DMS114 treated with DMSO at 0.1 percent for 48 hours (cell line): ENCODE data around the gene FHAD1.
A peak's percentile ranks its signal among the peaks of the same experiment; 100 is the strongest.
"Not testable (repeated sequence)": the region's sequence is repeated elsewhere in the genome, so short reads cannot be mapped to it uniquely, and the experiment has no call there.

Source experiments
- DNase-seq: peaks from one replicate; lab custom pipeline; 2025; ENCODE audit not compliant: unreplicated experiment; lab: John Stamatoyannopoulos, UW

Gene FHAD1

GRCh38 chr1:15303935-15304334, 56.9 kb downstream of the FHAD1 start:
- no peak for DNase-seq

DNA sequence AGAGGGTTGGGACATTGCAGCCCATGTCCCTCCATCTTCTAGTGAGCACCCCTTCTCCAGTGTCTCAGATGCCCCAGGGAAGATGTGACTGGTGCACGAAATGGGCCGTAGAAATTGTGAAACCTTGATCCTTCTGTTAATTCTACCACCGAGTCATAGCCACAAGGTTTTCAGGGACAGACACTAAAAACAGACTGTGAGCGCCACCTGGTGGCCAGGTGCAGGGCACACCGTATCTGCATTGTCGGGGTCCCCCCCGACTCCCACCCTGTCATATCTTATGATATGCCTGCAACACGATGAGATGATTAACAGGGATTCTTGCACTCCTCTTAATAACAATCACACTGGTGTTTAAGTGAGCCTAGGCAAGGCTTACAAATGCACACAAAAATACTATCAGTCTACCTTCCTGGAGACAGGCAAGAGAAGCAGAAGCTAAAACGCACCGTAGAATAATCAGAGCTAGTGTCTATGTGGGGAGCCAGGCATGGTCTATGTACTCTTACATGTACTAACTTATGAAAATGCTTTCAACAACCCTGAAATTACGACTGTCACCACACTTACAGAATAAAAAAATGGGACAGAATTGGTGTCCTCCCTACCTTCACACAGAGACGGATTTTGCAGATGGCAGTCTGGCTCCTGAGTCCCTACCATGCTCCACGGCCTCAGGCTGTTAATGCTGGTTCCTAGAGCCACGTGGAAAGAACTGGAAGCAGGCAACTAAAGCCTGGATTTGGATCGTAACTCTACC, 57.9 kb downstream of the FHAD1 start:
- no peak for DNase-seq

- no peak for DNase-seq
Measured at GRCh38 chr1:15305468-15305770, 58.4 kb downstream of the FHAD1 start.

- not testable (repeated sequence) for DNase-seq
Measured at GRCh38 chr1:15306352-15306751, 59.3 kb downstream of the FHAD1 start.

DNA sequence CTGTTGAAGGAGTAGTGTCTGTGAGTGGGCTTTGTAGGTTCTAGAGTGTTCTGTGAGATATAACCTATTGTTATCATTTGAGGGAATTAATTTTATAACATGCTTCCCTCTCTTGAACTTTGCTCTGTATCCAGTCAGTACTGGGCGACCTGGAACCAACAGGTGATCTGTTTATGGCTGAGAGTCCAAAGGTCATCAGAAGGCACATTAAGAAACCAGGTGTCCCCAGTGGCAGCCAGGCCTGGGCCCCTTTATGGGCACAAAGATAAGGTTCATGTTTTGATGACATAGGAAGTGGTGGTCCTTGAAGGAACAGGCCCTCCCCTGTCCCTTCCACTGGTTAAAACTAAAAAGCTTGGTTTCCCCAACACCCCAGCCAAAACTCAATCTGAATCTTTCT, 61.1 kb downstream of the FHAD1 start:
- no peak for DNase-seq

GRCh38 chr1:15308621-15309027, 61.6 kb downstream of the FHAD1 start:
- no peak for DNase-seq

GRCh38 chr1:15309687-15310086, 62.7 kb downstream of the FHAD1 start:
- no peak for DNase-seq

GRCh38 chr1:15310544-15310943, 63.5 kb downstream of the FHAD1 start:
- DNase-seq = no peak

- no peak for DNase-seq
Measured at GRCh38 chr1:15311122-15311822, 64.2 kb downstream of the FHAD1 start.

DNA sequence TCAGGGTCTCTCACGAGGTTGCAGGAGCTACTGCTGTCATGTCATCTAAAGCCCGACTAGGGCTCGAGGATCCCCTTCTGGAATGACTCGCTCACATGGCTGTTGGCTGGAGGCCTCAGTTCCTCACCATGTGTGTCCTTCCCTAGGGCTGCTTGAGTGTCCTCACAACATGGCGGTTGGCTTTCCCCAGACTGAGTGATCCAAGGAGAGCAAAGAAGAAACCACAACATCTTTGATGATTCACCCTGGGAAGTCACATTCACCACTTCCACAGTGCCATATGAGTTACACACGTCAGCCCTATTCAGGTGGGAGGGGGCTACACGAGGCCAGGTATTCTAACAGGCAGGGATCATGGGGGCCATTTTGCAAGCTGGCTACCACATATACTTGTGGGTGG, 64.9 kb downstream of the FHAD1 start:
- no peak for DNase-seq

GRCh38 chr1:15312626-15313411, 65.8 kb downstream of the FHAD1 start:
- no peak for DNase-seq

- DNase-seq = no peak
Measured at GRCh38 chr1:15314328-15315281, 67.6 kb downstream of the FHAD1 start.

- no peak for DNase-seq
Measured at GRCh38 chr1:15315815-15316214, 68.8 kb downstream of the FHAD1 start.

- no peak for DNase-seq
Measured at GRCh38 chr1:15316510-15316909, 69.5 kb downstream of the FHAD1 start.

GRCh38 chr1:15320267-15320666, 73.2 kb downstream of the FHAD1 start:
- DNase-seq = no peak

DNA sequence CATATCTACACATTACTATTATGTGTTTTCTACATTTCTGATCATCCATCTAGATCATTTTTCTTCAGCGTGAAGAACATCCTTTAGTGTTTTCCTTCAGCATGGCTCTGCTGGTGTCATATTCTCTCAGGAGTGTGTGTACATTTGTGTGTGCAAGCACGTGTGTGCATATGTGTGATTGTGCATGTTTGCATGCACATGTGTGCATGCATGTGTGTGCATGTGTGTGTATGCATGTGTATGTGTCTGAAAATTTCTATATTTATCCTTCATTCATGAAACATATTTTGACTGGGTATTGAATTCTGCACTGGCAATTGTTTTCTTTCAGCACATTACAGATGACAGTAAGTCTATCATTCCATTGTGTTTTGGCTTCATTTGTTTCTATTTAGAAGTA, 74.6 kb downstream of the FHAD1 start:
- no peak for DNase-seq

GRCh38 chr1:15322648-15323350, 75.8 kb downstream of the FHAD1 start:
- no peak for DNase-seq

- peak; percentile 63 for DNase-seq
Measured at GRCh38 chr1:15323351-15323988, 76.4 kb downstream of the FHAD1 start.

DNA sequence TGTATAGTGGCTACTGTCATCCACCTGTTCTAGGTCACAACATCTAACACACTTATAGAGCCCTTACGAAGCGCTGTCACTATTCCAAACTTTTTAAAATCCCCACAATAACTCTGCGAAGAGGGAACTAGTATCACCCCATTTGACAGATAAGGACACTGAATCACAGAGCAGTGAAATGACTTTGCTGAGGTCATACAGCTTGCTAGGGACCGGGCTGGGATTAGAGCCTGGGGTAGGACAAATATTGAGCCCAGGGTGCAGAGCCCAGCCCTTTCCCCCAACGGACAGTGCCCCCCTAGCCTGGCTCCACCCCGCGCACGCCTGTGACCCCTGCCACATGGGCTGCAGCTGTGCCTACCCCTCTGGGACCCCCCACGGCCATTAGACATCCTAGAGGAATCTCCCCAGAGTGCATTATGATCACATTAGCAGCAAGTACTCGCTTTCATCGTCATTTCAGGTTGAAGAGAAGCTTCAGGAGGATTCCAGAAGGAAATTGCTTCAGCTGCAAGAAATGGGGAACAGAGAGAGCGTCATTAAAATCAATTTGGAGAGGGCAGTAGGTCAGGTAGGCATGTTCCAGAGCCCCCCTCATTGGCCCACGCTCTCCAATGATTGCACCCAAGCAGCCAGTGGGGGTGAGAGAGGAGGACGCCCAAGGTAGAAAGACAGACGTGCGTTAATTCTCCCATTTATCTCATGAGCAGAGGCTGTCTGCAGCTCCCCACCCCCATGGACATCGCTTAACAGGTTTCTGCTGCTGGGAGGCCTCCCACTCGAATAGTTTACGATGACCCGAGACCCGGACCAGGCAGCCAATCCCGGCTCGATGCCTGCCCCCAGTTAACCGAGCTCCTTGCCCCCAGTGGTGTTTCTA, 77.2 kb downstream of the FHAD1 start:
- no peak for DNase-seq
